Suprapubic skin (tissue), 4 donors: ENCODE measurements around the gene DZANK1.

Experiments
- EP300 ChIP-seq: sonication (generic); formaldehyde crosslinking; IDR thresholded peaks from one replicate; pipeline ENCODE4 v1.6.1; 2017; ENCODE audit warnings: antibody characterized with exemption
- POLR2A ChIP-seq, 2 donors: fragments of 450-650 bp; IDR thresholded peaks; one replicate each; pipeline ENCODE4 v1.6.1; 2017; ENCODE audit warnings: antibody characterized with exemption in 2 of 2, mild to moderate bottlenecking in 2 of 2, moderate library complexity in 2 of 2
- POLR2AphosphoS5 ChIP-seq, 3 donors: sonication (generic); formaldehyde crosslinking; IDR thresholded peaks; one replicate each; pipeline ENCODE4 v1.6.1; 2017; ENCODE audit warnings: antibody characterized with exemption in 3 of 3
- TF ChIP-seq, protein P1 (sequence below), 2 donors: fragments of 200-600 bp in 1 of 2; fragments of 450-650 bp in 1 of 2; sonication (generic) in 1 of 2; IDR thresholded peaks; one replicate each; pipeline ENCODE4 v1.5.1; 2016 to 2019; ENCODE audit warnings: antibody characterized with exemption in 2 of 2, mild to moderate bottlenecking in 1 of 2, moderate library complexity in 1 of 2

DNA sequence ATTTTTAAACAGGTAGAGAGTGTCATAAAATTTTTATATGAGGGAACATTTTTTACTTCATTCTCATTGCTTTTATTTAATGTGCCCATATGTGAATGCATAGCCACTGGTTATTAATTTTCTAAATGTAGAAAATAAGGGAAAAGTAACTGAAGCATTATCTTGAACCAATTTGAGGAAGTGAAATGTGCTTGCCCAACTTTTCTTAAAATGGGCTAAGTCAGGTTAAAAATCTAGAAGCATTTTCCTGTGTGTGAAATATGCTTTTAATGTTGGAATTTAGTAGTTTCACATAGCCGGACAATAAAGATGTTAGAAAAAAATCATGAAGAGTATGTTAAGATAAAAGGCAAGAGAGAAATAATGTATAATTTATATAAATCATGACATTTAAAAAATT is 44.7 kb upstream of the DZANK1 start:
- TF ChIP-seq POLR2AphosphoS5 (IDR thresholded peaks at IDR 0.05) (no peak), POLR2A (IDR thresholded peaks at IDR 0.05) (no peak), EP300 (no peak)
- TF ChIP-seq, protein P1, sequence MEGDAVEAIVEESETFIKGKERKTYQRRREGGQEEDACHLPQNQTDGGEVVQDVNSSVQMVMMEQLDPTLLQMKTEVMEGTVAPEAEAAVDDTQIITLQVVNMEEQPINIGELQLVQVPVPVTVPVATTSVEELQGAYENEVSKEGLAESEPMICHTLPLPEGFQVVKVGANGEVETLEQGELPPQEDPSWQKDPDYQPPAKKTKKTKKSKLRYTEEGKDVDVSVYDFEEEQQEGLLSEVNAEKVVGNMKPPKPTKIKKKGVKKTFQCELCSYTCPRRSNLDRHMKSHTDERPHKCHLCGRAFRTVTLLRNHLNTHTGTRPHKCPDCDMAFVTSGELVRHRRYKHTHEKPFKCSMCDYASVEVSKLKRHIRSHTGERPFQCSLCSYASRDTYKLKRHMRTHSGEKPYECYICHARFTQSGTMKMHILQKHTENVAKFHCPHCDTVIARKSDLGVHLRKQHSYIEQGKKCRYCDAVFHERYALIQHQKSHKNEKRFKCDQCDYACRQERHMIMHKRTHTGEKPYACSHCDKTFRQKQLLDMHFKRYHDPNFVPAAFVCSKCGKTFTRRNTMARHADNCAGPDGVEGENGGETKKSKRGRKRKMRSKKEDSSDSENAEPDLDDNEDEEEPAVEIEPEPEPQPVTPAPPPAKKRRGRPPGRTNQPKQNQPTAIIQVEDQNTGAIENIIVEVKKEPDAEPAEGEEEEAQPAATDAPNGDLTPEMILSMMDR (IDR thresholded peaks at IDR 0.05): no peak
